NCI-H1417 treated with DMSO at 0.1 percent for 48 hours (cell line): ENCODE results near the gene MXD3.
"Not testable (repeated sequence)": the region's sequence is repeated elsewhere in the genome, so short reads cannot be mapped to it uniquely, and the experiment has no call there.

ENCODE experiments used
- DNase-seq: peaks from one replicate; lab custom pipeline; 2025; lab: John Stamatoyannopoulos, UW

Gene MXD3

GRCh38 chr5:177319913-177320588, 8.4 kb upstream of the MXD3 start:
- DNase-seq, result no peak

GRCh38 chr5:177317959-177318377, 6.3 kb upstream of the MXD3 start:
- no peak for DNase-seq

- DNase-seq, result no peak
Observed at GRCh38 chr5:177316005-177316404, 4.3 kb upstream of the MXD3 start.

GRCh38 chr5:177315411-177315810, 3.7 kb upstream of the MXD3 start:
- DNase-seq, result no peak

GRCh38 chr5:177314376-177315342, 3.0 kb upstream of the MXD3 start:
- DNase-seq, result no peak

- no peak for DNase-seq
Observed at GRCh38 chr5:177313561-177314259, 2.0 kb upstream of the MXD3 start.

- DNase-seq, result no peak
Observed at GRCh38 chr5:177312649-177313181, 1.0 kb upstream of the MXD3 start.

GRCh38 chr5:177311392-177311722, 341 bp downstream of the MXD3 start:
- no peak for DNase-seq

GRCh38 chr5:177310757-177311391, 824 bp downstream of the MXD3 start:
- no peak for DNase-seq

GRCh38 chr5:177310332-177310731, 1.4 kb downstream of the MXD3 start:
- DNase-seq, result no peak

GRCh38 chr5:177309351-177310191, 2.1 kb downstream of the MXD3 start:
- DNase-seq, result no peak

- no peak for DNase-seq
Observed at GRCh38 chr5:177308740-177309139, 3.0 kb downstream of the MXD3 start.

GRCh38 chr5:177307544-177308363, 3.9 kb downstream of the MXD3 start:
- DNase-seq, result no peak

GRCh38 chr5:177306674-177307543, 4.8 kb downstream of the MXD3 start:
- no peak for DNase-seq

GRCh38 chr5:177306103-177306640, 5.5 kb downstream of the MXD3 start:
- DNase-seq, result not testable (repeated sequence)

- DNase-seq, result no peak
Observed at GRCh38 chr5:177304392-177305119, 7.1 kb downstream of the MXD3 start.

GRCh38 chr5:177303925-177304391, 7.7 kb downstream of the MXD3 start:
- no peak for DNase-seq
